Measurements from ENCODE around the gene SYNJ2. TPM values are rescaled to one million over a fixed set of nuclear protein-coding genes. Genes with fewer than 3 reads are reported as not detected.

The SYNJ2 gene
- total RNA-seq, 1 donor from 2014 or later = 44.9 TPM

GRCh38 chr6:157996918-157997702, 15.4 kb downstream of the SYNJ2 start:
- intact Hi-C loops (cut with micrococcal nuclease) = no loop called here

- intact Hi-C loops (cut with micrococcal nuclease) = no loop called here
Observed at GRCh38 chr6:157997893-157998608, 16.4 kb downstream of the SYNJ2 start.

- intact Hi-C loops (cut with micrococcal nuclease) = no loop called here
Observed at GRCh38 chr6:157998707-157999167, 17.1 kb downstream of the SYNJ2 start.

GRCh38 chr6:157999168-158000051, 17.7 kb downstream of the SYNJ2 start:
- intact Hi-C loops (cut with micrococcal nuclease) = no loop called here

- intact Hi-C loops (cut with micrococcal nuclease) = no loop called here
Observed at GRCh38 chr6:158000530-158001307, 19.1 kb downstream of the SYNJ2 start.

GRCh38 chr6:158002249-158002950, 20.7 kb downstream of the SYNJ2 start:
- intact Hi-C loops (cut with micrococcal nuclease) = no loop called here

GRCh38 chr6:158002951-158003853, 21.5 kb downstream of the SYNJ2 start:
- intact Hi-C loops (cut with micrococcal nuclease) = no loop called here

- intact Hi-C loops (cut with micrococcal nuclease) = no loop called here
Observed at GRCh38 chr6:158003910-158004700, 22.4 kb downstream of the SYNJ2 start.

GRCh38 chr6:158004701-158005095, 23.0 kb downstream of the SYNJ2 start:
- intact Hi-C loops (cut with micrococcal nuclease) = no loop called here

- intact Hi-C loops (cut with micrococcal nuclease) = no loop called here
Observed at GRCh38 chr6:158005626-158006180, 24.0 kb downstream of the SYNJ2 start.

GRCh38 chr6:158006331-158006730, 24.7 kb downstream of the SYNJ2 start:
- intact Hi-C loops (cut with micrococcal nuclease) = no loop called here

- intact Hi-C loops (cut with micrococcal nuclease) = no loop called here
Observed at GRCh38 chr6:158006821-158007570, 25.3 kb downstream of the SYNJ2 start.

- intact Hi-C loops (cut with micrococcal nuclease) = no loop called here
Observed at GRCh38 chr6:158008864-158009113, 27.1 kb downstream of the SYNJ2 start.

GRCh38 chr6:158009114-158009891, 27.6 kb downstream of the SYNJ2 start:
- intact Hi-C loops (cut with micrococcal nuclease) = no loop called here

GRCh38 chr6:158009935-158010585, 28.4 kb downstream of the SYNJ2 start:
- intact Hi-C loops (cut with micrococcal nuclease) = no loop called here

All from T-helper 1 cell treated with Interleukin-12 subunit alpha and Interleukin-12 subunit beta and Interleukin-4 antibody, amounts not matched to agents 30 ng/mL and 1 ng/mL, for 36 hours (primary cell).